IPS-20b (cell line): Measurements from ENCODE around the gene FBXO7.

Source experiments
- H3K27ac ChIP-seq: one replicate; pipeline ENCODE4 v1.5.1; 2013; ENCODE audit warnings: low read length
- H3K27me3 ChIP-seq: 2 replicates; pipeline ENCODE4 v1.6.1; 2013; ENCODE audit warnings: mild to moderate bottlenecking, low read length, inconsistent platforms; ENCODE audit not compliant: insufficient read depth
- H3K36me3 ChIP-seq: 2 replicates; pipeline ENCODE4 v1.6.1; 2013; ENCODE audit warnings: low read depth, mild to moderate bottlenecking, inconsistent platforms, low read length, moderate library complexity; ENCODE audit not compliant: insufficient read depth
- H3K4me1 ChIP-seq: 2 replicates; pipeline ENCODE4 v1.6.1; 2013; ENCODE audit warnings: mild to moderate bottlenecking, control low read depth, inconsistent platforms, low read length, moderate library complexity; ENCODE audit not compliant: insufficient read depth
- H3K4me3 ChIP-seq: 2 replicates; pipeline ENCODE4 v1.5.1; 2013; ENCODE audit warnings: mild to moderate bottlenecking, low read length, inconsistent platforms
- H3K9ac ChIP-seq: 2 replicates; pipeline ENCODE4 v1.6.1; 2013; ENCODE audit warnings: low read depth, mild to moderate bottlenecking, inconsistent platforms, low read length, moderate library complexity
- H3K9me3 ChIP-seq: 2 replicates; pipeline ENCODE4 v1.6.1; 2013; ENCODE audit warnings: mild to moderate bottlenecking, low read depth, low read length, inconsistent platforms; ENCODE audit not compliant: insufficient read depth

FBXO7 gene

GRCh38 chr22:32518381-32518780 is 43.8 kb downstream of the FBXO7 start:
- no peaks in the 10 kb centered on the region for H3K27me3 ChIP-seq
- no peak overlapping the region for H3K4me3 ChIP-seq
- H3K36me3 ChIP-seq: peaks cover 14% of the 10 kb centered on the region
- H3K9ac ChIP-seq: no peak overlapping the region
- H3K27ac ChIP-seq: no peak overlapping the region
- H3K4me1 ChIP-seq: no peaks in the 10 kb centered on the region
- H3K9me3 ChIP-seq: peaks cover 3% of the 10 kb centered on the region; the same call in 1 of the 2 replicates

GRCh38 chr22:32518848-32519247 is 44.2 kb downstream of the FBXO7 start:
- Histone ChIP-seq H3K4me3 (no peak overlapping the region), H3K27me3 (no peaks in the 10 kb centered on the region), H3K9me3 (peaks cover 3% of the 10 kb centered on the region; the same call in 1 of the 2 replicates), H3K4me1 (no peaks in the 10 kb centered on the region), H3K36me3 (peaks cover 14% of the 10 kb centered on the region), H3K27ac (no peak overlapping the region), H3K9ac (no peak overlapping the region)

- Histone ChIP-seq H3K27me3 (no peaks in the 10 kb centered on the region), H3K9ac (no peak overlapping the region), H3K4me3 (no peak overlapping the region), H3K36me3 (peaks cover 10% of the 10 kb centered on the region), H3K27ac (no peak overlapping the region), H3K4me1 (no peaks in the 10 kb centered on the region), H3K9me3 (peaks cover 3% of the 10 kb centered on the region; the same call in 1 of the 2 replicates)
Observed at GRCh38 chr22:32520612-32521011, 46.0 kb downstream of the FBXO7 start.

GRCh38 chr22:32522237-32522636 is 47.6 kb downstream of the FBXO7 start:
- Histone ChIP-seq H3K4me1 (no peaks in the 10 kb centered on the region), H3K9me3 (peaks cover 3% of the 10 kb centered on the region; the same call in 1 of the 2 replicates), H3K27me3 (no peaks in the 10 kb centered on the region), H3K9ac (no peak overlapping the region), H3K27ac (no peak overlapping the region), H3K4me3 (no peak overlapping the region), H3K36me3 (no peaks in the 10 kb centered on the region; the same call in none of the 2 replicates)

GRCh38 chr22:32527756-32528155 is 53.1 kb downstream of the FBXO7 start:
- Histone ChIP-seq H3K36me3 (no peaks in the 10 kb centered on the region), H3K27ac (no peak overlapping the region)

GRCh38 chr22:32528316-32528715 is 53.7 kb downstream of the FBXO7 start:
- H3K9ac ChIP-seq: no peak overlapping the region
- H3K4me1 ChIP-seq: peaks cover 3% of the 10 kb centered on the region; the same call in 1 of the 2 replicates
- H3K27me3 ChIP-seq: no peaks in the 10 kb centered on the region
- no peak overlapping the region for H3K27ac ChIP-seq
- no peaks in the 10 kb centered on the region for H3K9me3 ChIP-seq
- H3K4me3 ChIP-seq: no peak overlapping the region
- no peaks in the 10 kb centered on the region for H3K36me3 ChIP-seq

More at GRCh38 chr22:32527756-32528155, 53.1 kb downstream of the FBXO7 start:
- Histone ChIP-seq H3K4me3 (no peak overlapping the region), H3K27me3 (no peaks in the 10 kb centered on the region), H3K9ac (no peak overlapping the region), H3K9me3 (no peaks in the 10 kb centered on the region), H3K4me1 (peaks cover 3% of the 10 kb centered on the region; the same call in 1 of the 2 replicates)

GRCh38 chr22:32528984-32529982 is 54.7 kb downstream of the FBXO7 start:
- Histone ChIP-seq H3K27ac (no peak overlapping the region), H3K36me3 (no peaks in the 10 kb centered on the region), H3K4me3 (no peak overlapping the region), H3K9me3 (no peaks in the 10 kb centered on the region), H3K27me3 (no peaks in the 10 kb centered on the region), H3K4me1 (peaks cover 3% of the 10 kb centered on the region; the same call in 1 of the 2 replicates), H3K9ac (no peak overlapping the region)

- Histone ChIP-seq H3K27ac (no peak overlapping the region), H3K4me3 (no peak overlapping the region), H3K36me3 (no peaks in the 10 kb centered on the region), H3K4me1 (peaks cover 3% of the 10 kb centered on the region; the same call in 1 of the 2 replicates), H3K9me3 (no peaks in the 10 kb centered on the region), H3K27me3 (no peaks in the 10 kb centered on the region), H3K9ac (0 out of 2 replicates have a peak overlapping the region, but pooled peaks have one; percentile 85)
Observed at GRCh38 chr22:32531228-32531627, 56.6 kb downstream of the FBXO7 start.

- Histone ChIP-seq H3K9me3 (no peaks in the 10 kb centered on the region), H3K27me3 (no peaks in the 10 kb centered on the region), H3K4me3 (peak overlapping the region; percentile 57), H3K27ac (peak overlapping the region; percentile 60), H3K4me1 (peaks cover 3% of the 10 kb centered on the region; the same call in 1 of the 2 replicates), H3K9ac (peak overlapping the region; percentile 85), H3K36me3 (no peaks in the 10 kb centered on the region)
Observed at GRCh38 chr22:32531931-32532819, 57.6 kb downstream of the FBXO7 start.

GRCh38 chr22:32532820-32533128 is 58.2 kb downstream of the FBXO7 start:
- H3K36me3 ChIP-seq: no peaks in the 10 kb centered on the region
- H3K27me3 ChIP-seq: no peaks in the 10 kb centered on the region
- H3K4me1 ChIP-seq: peaks cover 3% of the 10 kb centered on the region; the same call in 1 of the 2 replicates
- no peak overlapping the region for H3K4me3 ChIP-seq
- H3K9ac ChIP-seq: no peak overlapping the region
- no peak overlapping the region for H3K27ac ChIP-seq
- no peaks in the 10 kb centered on the region for H3K9me3 ChIP-seq

GRCh38 chr22:32533265-32534111 is 58.9 kb downstream of the FBXO7 start:
- Histone ChIP-seq H3K4me3 (no peak overlapping the region), H3K9ac (no peak overlapping the region), H3K27me3 (no peaks in the 10 kb centered on the region), H3K36me3 (no peaks in the 10 kb centered on the region), H3K4me1 (peaks cover 3% of the 10 kb centered on the region; the same call in 1 of the 2 replicates), H3K27ac (no peak overlapping the region), H3K9me3 (no peaks in the 10 kb centered on the region)
